ENCODE data around the gene CHD9.

The CHD9 gene

GRCh38 chr16:53372992-53373871 lies 318.4 kb downstream of the CHD9 start (continued):
- TF ChIP-seq TCF7L2 (IDR thresholded peaks at IDR 0.05; ENCODE audit: borderline replicate concordance, low read depth, low read length), result no peak
- no peak for TF ChIP-seq ZNF121 (tag by site-specific recombination; IDR thresholded peaks at IDR 0.05)
- TF ChIP-seq KLF9 (tag by site-specific recombination; IDR thresholded peaks at IDR 0.05; ENCODE audit: low read depth), result peak; percentile 69
- TF ChIP-seq ZBTB1 (tag by site-specific recombination; IDR thresholded peaks at IDR 0.05), result no peak
- no peak for TF ChIP-seq ZIC2 (tag by site-specific recombination; IDR thresholded peaks at IDR 0.05)
- no peak for TF ChIP-seq ELK4 (IDR thresholded peaks at IDR 0.05; ENCODE audit: borderline replicate concordance, low read depth, low read length)
- TF ChIP-seq ZBTB26 (tag by site-specific recombination; optimal IDR thresholded peaks at IDR 0.05), result peak; percentile 52
- no peak for TF ChIP-seq ZNF513 (tag by site-specific recombination; IDR thresholded peaks at IDR 0.05)
- TF ChIP-seq HOXD13 (CRISPR knock-in tag; IDR thresholded peaks at IDR 0.05; ENCODE audit: borderline replicate concordance), result no peak
- no peak for TF ChIP-seq SETDB1 (IDR thresholded peaks at IDR 0.05; ENCODE audit: insufficient read length, low read length)
- TF ChIP-seq PRDM6 (tag by site-specific recombination; IDR thresholded peaks at IDR 0.05), result no peak
- no peak for TF ChIP-seq EGR2 (tag by site-specific recombination; IDR thresholded peaks at IDR 0.05; ENCODE audit: low read depth)
- TF ChIP-seq SP3 (tag by site-specific recombination; IDR thresholded peaks at IDR 0.05), result peak; percentile 21; the same call in 1 of the 2 replicates
- no peak for TF ChIP-seq ZNF610 (tag by site-specific recombination; IDR thresholded peaks at IDR 0.05; ENCODE audit: borderline replicate concordance)
- TF ChIP-seq ZSCAN23 (tag by site-specific recombination; IDR thresholded peaks at IDR 0.05), result no peak
- TF ChIP-seq ZFP37 (tag by site-specific recombination; IDR thresholded peaks at IDR 0.05), result no peak
- no peak for TF ChIP-seq ZNF174 (tag by site-specific recombination; IDR thresholded peaks at IDR 0.05)
- TF ChIP-seq ZBTB17 (tag by site-specific recombination; IDR thresholded peaks at IDR 0.05), result peak; percentile 94
- TF ChIP-seq ZBTB20 (tag by site-specific recombination; IDR thresholded peaks at IDR 0.05), result peak; percentile 47
- TF ChIP-seq ZNF48 (tag by site-specific recombination; IDR thresholded peaks at IDR 0.05), result no peak
- TF ChIP-seq ZNF473 (tag by site-specific recombination; IDR thresholded peaks at IDR 0.05), result no peak
- peak; percentile 86 for TF ChIP-seq ZNF585B (tag by site-specific recombination; IDR thresholded peaks at IDR 0.05)
- no peak for TF ChIP-seq ZNF311 (tag by site-specific recombination; IDR thresholded peaks at IDR 0.05; ENCODE audit: borderline replicate concordance)
- no peak for TF ChIP-seq ZNF280C (tag by site-specific recombination; IDR thresholded peaks at IDR 0.05)
- no peak for TF ChIP-seq ZNF398 (tag by site-specific recombination; IDR thresholded peaks at IDR 0.05)
- no peak for TF ChIP-seq KLF17 (tag by site-specific recombination; IDR thresholded peaks at IDR 0.05)
- TF ChIP-seq ZNF658 (tag by site-specific recombination; IDR thresholded peaks at IDR 0.05), result no peak
- no peak for TF ChIP-seq ZNF394 (tag by site-specific recombination; IDR thresholded peaks at IDR 0.05; ENCODE audit: borderline replicate concordance)
- TF ChIP-seq ZNF549 (tag by site-specific recombination; IDR thresholded peaks at IDR 0.05), result no peak

Data from HEK293 (cell line).